GM19455 (cell line): ENCODE results near the gene RAP1GAP2.

Experiments used
- ATAC-seq: cut with Tn5 transposase; IDR thresholded peaks from one replicate; pipeline ENCODE4 v1.9.1; 2021; ENCODE audit not compliant: unreplicated experiment

Gene RAP1GAP2

DNA sequence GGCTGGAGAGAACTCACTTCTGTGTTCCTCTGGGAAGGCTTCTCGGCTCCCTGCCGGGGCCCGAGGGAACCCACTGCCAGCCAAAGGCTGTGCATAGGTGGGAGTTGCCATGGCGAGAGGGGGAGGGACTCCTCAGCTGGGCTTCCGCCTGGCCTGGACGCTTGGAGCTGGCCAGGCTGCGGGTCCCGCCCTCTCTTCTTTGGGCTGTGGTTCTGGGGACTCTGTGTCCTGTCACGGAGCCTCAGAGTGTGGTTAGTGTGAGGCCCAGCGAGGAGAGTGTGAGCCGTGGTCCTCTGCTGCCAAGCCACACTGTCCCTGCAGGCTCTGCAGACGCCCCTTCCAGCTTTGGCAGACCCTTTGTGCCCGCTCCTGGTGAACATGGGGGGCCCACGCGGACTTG lies 144.1 kb downstream of the RAP1GAP2 start:
- no peak for ATAC-seq

GRCh38 chr17:2943981-2944380 lies 147.7 kb downstream of the RAP1GAP2 start:
- ATAC-seq, result no peak

DNA sequence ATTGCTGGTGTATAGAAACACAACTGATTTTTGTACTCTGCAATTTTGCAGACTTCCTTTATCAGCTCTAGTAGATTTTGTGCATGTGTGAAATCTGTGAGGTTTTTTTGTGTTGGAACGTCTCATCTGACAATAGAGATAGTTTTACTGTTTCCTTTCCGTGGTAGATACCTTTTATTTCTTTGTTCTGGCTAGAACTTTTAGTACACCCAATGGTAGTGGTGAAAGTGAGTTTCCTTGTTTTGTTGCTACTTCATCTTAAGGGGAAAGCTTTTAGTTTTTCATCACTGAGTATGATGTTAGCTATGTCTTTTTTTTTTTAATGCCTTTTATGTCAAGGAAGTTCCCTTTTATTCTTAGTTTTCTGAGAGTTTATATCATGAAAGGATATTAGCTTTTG lies 149.1 kb downstream of the RAP1GAP2 start:
- ATAC-seq, result no peak

DNA sequence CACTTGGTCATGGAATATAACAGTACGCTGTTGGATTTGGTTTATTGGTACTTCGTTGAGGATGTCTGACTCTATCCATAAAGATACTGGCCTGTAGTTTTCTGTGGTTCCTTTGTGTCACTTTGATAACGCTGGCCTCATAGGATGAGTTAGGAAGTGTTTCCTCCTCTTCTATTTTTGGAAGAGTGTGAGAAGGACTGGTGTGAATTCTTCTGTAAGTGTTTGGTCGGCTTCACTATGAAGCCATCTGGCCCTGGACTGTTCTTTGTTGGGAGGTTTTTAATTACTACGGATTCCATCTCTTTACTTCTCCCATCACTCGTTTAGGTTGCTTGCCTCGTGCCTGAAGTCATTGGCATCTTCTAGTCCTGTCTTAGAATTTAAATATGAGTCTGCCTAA lies 149.9 kb downstream of the RAP1GAP2 start:
- ATAC-seq, result no peak

GRCh38 chr17:2947588-2947950 lies 151.3 kb downstream of the RAP1GAP2 start:
- no peak for ATAC-seq

DNA sequence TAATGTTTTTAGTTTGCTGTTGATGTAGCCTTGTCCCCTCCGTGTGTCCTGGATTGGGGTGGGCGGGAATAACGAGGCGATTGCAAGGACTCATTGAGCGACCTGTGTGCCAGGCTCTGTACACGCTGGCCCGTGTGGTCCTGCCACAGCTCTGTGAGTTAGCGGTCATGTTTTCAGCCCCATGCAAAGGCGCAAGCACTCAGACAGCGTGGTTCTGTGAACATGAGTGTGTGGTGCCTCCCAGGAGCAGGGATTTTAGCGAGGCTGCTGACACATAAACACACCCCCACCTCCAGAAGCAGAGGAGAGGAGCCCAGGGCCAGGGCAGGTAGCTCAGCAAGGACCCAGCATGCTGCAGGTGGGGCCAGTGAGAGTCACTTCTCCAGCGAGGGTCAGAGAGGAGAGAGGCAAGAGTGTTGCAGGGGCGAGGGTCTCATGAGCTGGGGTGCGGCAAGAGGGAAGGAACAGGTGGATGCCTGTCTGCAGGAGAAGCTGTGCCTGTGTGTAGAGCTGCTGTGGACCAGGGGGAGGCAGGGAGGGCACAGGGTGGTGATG lies 151.8 kb downstream of the RAP1GAP2 start:
- no peak for ATAC-seq

DNA sequence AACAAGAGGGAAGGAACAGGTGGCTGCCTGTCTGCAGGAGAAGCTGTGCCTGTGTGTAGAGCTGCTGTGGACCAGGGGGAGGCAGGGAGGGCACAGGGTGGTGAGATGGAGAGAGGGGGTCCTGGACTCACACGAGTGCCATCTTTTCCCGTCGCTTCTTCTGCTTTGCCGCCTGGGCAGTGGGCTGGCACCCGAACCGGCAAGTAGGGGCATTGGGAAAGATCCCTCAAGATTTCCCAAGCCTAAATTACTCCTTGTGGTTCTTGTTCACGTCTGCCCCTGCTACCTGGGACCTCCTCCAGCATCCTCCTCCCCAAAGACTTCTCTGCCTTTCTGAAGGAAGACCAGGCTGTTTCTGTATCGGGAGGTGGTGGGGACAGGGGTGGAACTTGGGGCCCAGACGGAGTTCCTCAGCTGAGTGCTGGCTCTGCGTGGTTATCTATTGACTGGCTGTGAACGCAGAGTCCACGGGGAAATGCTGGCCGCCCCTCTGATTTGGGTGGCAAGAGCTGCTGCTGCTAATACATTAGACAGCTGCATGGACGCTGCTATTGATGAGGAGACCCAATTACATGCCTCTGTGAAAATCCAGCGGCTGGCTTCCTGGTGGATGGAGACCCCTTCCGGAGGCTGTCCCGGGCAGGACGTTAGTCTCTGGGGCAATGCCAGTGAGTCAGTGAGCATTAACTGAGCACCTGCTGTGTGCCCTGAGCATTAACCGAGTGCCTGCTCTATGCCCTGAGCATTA lies 152.7 kb downstream of the RAP1GAP2 start:
- no peak for ATAC-seq

DNA sequence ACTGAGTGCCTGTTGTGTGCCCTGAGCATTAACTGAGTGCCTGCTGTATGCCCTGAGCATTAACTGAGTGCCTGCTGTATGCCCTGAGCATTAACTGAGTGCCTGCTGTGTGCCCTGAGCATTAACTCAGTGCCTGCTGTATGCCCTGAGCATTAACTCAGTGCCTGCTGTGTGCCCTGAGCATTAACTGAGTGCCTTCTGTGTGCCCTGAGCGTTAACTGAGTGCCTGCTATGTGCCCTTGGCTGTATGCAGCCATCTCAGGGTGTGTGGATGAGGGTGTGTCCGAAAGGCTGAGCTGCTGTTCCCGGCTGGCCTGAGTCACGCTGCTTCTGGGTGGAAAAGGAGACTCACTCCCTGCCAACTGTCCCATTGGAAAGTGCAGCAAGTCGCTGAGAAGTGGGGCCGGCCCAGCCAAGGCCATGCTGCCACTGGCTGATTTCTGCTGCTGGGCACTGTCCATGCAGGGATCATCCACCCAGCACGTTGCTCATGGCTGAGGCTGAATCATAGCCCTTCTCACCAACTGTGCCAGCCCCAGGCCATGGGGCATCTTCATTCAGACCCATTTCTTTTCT lies 153.3 kb downstream of the RAP1GAP2 start:
- ATAC-seq, result no peak

DNA sequence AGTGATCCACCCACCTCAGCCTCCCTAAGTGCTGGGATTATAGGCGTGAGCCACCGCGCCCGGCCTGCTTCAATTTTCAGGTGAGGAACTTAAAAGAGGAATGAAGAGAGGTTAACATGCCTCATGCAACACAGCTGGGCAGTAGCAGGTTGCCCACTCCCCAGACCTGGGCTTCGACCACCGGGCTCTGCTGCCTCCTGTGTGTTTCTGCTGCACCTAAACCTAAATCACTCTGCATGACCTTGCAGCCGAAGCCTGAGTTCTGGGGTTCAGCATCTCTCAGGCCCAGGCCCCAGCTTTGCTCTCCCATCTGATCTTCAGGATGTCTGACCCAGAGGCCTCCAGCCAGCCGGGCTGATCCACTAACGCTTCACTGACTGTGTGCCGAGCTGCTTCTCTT lies 154.6 kb downstream of the RAP1GAP2 start:
- no peak for ATAC-seq

DNA sequence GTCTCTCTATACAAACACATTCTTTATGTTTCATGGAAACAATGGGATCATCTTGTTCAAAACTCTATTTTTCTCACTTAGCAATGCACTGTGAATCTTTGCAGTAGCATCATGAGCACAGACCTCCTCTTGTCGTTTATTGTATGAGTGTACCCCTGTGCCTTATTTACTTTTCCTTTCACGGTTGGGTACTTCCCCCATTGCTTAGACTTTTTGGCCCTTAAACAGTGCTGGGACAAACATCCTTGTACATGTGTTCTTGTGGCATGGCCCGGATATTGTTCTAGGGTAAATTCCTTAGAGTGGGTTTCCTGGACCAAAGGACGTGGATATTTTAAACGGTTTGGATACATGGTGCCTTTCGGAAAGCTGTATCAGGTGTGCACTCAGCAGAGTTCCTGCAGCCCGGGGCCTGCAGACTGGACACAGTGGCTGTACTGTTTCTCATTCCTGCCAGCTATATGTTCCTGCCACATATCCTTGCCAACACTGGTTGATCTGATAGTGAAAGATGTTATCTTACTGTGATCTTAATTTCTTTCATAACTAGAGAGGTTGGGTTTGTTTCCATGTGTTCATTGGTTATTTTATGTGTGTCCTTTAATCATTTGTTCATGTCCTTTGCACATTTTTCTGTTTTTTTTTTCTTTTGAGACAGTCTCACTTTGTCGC lies 156.1 kb downstream of the RAP1GAP2 start:
- ATAC-seq, result no peak

GRCh38 chr17:2954898-2955445 lies 158.7 kb downstream of the RAP1GAP2 start:
- no peak for ATAC-seq

GRCh38 chr17:2955931-2956582 lies 159.8 kb downstream of the RAP1GAP2 start:
- ATAC-seq, result no peak

- ATAC-seq, result no peak
Measured at GRCh38 chr17:2957631-2958286, 161.5 kb downstream of the RAP1GAP2 start.

DNA sequence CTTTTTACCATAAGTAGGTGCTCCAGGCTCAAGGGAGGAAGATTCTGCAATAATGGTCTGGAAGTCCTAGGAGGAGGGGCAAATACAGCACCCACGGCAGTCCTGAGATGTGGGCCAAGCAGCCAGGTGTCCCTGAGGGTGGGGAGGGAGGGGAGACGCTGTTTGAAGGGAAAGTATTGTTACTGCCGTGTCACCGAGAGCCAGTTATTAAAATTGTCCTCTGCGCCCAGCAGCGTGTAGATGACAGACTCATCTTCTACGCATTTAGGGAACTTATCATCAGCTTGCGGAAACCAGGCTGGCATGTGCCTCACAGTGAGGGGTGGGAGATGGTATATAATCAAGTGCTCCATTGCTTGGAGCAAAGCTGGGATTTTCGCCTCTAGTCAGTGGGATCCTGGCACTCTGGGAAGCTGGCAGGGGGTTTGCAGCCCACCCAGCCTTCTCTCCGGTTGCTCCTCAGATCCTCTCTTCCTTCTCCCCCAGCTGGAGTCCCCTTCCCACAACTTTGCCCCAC lies 162.5 kb downstream of the RAP1GAP2 start:
- ATAC-seq, result no peak

GRCh38 chr17:2959371-2960130 lies 163.3 kb downstream of the RAP1GAP2 start:
- no peak for ATAC-seq

DNA sequence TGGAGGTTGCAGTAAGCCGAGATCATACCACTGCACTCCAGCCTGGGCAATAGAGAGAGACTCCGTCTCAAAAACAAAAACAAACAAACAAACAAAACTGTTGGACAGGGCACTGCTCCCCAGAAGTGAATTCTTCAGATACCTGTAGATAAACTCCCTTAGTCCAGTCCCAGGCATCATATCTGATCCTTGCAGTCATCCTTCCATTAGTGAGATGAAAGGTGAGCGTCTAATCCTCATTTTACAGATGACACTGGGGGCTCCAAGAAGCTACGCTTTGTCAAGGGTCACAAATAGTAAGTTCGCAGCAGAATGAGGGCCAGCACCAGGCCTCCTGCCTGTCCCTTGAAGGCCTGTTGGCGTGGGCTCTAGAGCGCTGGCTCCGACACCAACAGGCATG lies 165.2 kb downstream of the RAP1GAP2 start:
- no peak for ATAC-seq

- no peak for ATAC-seq
Measured at GRCh38 chr17:2962236-2962635, 166.0 kb downstream of the RAP1GAP2 start.

DNA sequence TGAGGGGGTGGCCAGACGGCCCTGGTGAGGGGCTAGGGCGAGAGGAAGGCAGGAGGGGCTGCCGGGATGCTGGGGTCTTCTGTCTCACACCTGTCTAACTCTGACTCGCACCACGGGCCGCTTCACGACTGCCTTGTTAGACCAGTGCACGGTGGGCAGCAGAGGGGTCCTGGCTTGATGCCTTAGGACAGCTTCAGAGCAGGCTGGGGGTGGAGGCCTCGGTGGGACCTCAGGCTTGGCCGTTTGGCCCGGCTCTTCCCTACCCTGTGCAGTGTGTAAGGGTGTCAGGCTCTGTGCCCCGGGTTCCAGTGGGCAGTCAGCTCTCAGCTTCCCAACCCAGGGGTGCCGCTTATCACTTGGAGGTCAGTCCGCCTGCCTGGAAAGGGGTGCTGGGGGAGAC lies 166.5 kb downstream of the RAP1GAP2 start:
- ATAC-seq, result no peak

- ATAC-seq, result no peak
Measured at GRCh38 chr17:2963332-2964027, 167.2 kb downstream of the RAP1GAP2 start.
